Liver (tissue), 3 donors: ENCODE results near the gene ITPRID1.

ENCODE experiments used
- CTCF ChIP-seq: fragments of 150-350 bp; IDR thresholded peaks from 2 replicates; pipeline ENCODE4 v1.5.1; 2017; ENCODE audit warnings: improper control_type of control experiment, low read depth, low read length; ENCODE audit not compliant: missing input control
- FOXA1 ChIP-seq: IDR thresholded peaks from 2 replicates; pipeline ENCODE4 v1.6.1; 2016; ENCODE audit warnings: antibody characterized with exemption
- GABPA ChIP-seq, 2 donors: IDR thresholded peaks in 1 of 2; conservative IDR thresholded peaks in 1 of 2; 2 replicates each; pipeline ENCODE4 v1.6.1; 2016; ENCODE audit warnings: antibody characterized with exemption in 2 of 2, mild to moderate bottlenecking in 1 of 2, moderate library complexity in 1 of 2
- HNF4A ChIP-seq, 2 donors: conservative IDR thresholded peaks; 2 replicates each; pipeline ENCODE4 v1.6.1; 2016; ENCODE audit warnings: antibody characterized with exemption in 2 of 2, mild to moderate bottlenecking in 2 of 2
- RXRA ChIP-seq, 2 donors: IDR thresholded peaks; 2 replicates each; pipeline ENCODE4 v1.6.1; 2017 to 2018; ENCODE audit warnings: antibody characterized with exemption in 2 of 2, mild to moderate bottlenecking in 1 of 2
- SP1 ChIP-seq: IDR thresholded peaks from 2 replicates; pipeline ENCODE4 v1.6.1; 2018; ENCODE audit warnings: antibody characterized with exemption, mild to moderate bottlenecking
- YY1 ChIP-seq: IDR thresholded peaks from 2 replicates; pipeline ENCODE4 v1.6.1; 2016; ENCODE audit warnings: antibody characterized with exemption, mild to moderate bottlenecking
- ZBTB33 ChIP-seq: IDR thresholded peaks from 2 replicates; pipeline ENCODE4 v1.6.1; 2016; ENCODE audit warnings: antibody characterized with exemption
- TF ChIP-seq, protein P1 (sequence below): IDR thresholded peaks from 2 replicates; pipeline ENCODE4 v1.6.1; 2016; ENCODE audit warnings: antibody characterized with exemption, mild to moderate bottlenecking
- donor health status: healthy.
- donor health status: healthy.

GRCh38 chr7:31475368-31475767 is 38.5 kb upstream of the ITPRID1 start:
- TF ChIP-seq CTCF (no peak), FOXA1 (no peak), GABPA (IDR thresholded peaks at IDR 0.05 in 1 of 2, conservative IDR thresholded peaks at IDR 0.05 in 1 of 2) (no peak), SP1 (no peak), YY1 (no peak), RXRA (IDR thresholded peaks at IDR 0.05) (no peak), HNF4A (conservative IDR thresholded peaks at IDR 0.05) (no peak), ZBTB33 (no peak)
- TF ChIP-seq, protein P1, sequence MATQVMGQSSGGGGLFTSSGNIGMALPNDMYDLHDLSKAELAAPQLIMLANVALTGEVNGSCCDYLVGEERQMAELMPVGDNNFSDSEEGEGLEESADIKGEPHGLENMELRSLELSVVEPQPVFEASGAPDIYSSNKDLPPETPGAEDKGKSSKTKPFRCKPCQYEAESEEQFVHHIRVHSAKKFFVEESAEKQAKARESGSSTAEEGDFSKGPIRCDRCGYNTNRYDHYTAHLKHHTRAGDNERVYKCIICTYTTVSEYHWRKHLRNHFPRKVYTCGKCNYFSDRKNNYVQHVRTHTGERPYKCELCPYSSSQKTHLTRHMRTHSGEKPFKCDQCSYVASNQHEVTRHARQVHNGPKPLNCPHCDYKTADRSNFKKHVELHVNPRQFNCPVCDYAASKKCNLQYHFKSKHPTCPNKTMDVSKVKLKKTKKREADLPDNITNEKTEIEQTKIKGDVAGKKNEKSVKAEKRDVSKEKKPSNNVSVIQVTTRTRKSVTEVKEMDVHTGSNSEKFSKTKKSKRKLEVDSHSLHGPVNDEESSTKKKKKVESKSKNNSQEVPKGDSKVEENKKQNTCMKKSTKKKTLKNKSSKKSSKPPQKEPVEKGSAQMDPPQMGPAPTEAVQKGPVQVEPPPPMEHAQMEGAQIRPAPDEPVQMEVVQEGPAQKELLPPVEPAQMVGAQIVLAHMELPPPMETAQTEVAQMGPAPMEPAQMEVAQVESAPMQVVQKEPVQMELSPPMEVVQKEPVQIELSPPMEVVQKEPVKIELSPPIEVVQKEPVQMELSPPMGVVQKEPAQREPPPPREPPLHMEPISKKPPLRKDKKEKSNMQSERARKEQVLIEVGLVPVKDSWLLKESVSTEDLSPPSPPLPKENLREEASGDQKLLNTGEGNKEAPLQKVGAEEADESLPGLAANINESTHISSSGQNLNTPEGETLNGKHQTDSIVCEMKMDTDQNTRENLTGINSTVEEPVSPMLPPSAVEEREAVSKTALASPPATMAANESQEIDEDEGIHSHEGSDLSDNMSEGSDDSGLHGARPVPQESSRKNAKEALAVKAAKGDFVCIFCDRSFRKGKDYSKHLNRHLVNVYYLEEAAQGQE = no peak
